Renal cortex interstitium (tissue), 11 donors: ENCODE results near the gene SLC27A4. TPM values are rescaled to one million over a fixed set of nuclear protein-coding genes. Genes with fewer than 3 reads are reported as not detected.
"Not testable (repeated sequence)": the region's sequence is repeated elsewhere in the genome, so short reads cannot be mapped to it uniquely, and the experiment has no call there.

Experiments
- DNase-seq, 11 donors: peaks; one replicate each; pipeline ENCODE4 v3.0.0-alpha.2; 2013; ENCODE audit warnings: low read depth in 9 of 11, low spot score in 4 of 11; ENCODE audit errors: extremely low read depth in 1 of 11
- polyA plus RNA-seq, 3 donors: library from polyadenylated mRNA; unstranded; fragments of 120-200 nt; gene quantifications; one replicate each; pipeline ENCODE4 v1.2.1, GENCODE V29; 2013; ENCODE audit not compliant: insufficient read length in 3 of 3

Gene SLC27A4
- polyA plus RNA-seq, 3 donors, result 15.3 to 22.7 (median 21.7) TPM

GRCh38 chr9:128321879-128322403, 18.4 kb upstream of the SLC27A4 start:
- DNase-seq, result no peak

DNA sequence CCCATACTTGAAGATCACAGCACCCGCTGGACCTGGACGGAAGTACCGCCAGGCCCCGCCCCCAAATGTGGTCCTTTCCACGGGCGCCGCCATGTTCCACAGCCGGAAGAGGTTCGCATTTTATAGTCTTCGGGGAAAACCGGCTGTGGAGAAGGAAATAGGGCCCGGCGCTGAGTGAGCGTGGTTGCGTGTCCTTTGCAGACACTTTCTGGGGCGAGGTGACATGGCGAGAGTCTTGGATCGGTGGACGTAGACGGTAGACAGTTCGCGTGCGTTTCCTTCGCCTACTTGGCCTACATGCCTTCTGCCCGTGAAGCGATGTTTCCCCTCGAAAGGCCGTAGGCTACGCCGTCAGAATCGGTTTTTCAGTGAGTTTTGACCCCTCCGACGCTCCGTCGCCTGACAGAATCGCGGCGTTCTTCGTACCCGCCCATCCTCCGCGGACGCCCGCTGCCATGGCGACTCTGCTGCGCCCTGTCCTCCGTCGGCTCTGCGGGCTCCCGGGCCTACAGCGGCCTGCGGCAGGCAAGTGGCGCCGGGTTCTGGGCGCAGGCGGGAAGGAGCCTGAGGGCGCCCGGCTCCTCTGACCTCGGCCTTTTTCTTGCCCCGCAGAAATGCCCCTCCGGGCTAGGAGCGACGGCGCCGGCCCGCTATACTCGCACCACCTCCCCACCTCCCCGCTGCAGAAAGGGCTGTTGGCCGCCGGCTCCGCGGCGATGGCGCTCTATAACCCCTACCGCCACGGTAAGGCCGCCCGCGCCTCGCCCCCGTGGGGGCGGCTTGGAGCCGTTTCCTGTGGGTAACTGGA, 17.7 kb upstream of the SLC27A4 start, which contains the start of the genes COQ4 and TRUB2:
COQ4 (plus strand) TSS at position 436 of the 808 bp plus-strand sequence; CDS start at position 456, 20 bp downstream.
TRUB2 (minus strand) TSS at position 44 of the 808 bp plus-strand sequence; CDS start at position 5, 39 bp downstream.
- DNase-seq, result peak; percentile 84 to 98 (median 93)

DNA sequence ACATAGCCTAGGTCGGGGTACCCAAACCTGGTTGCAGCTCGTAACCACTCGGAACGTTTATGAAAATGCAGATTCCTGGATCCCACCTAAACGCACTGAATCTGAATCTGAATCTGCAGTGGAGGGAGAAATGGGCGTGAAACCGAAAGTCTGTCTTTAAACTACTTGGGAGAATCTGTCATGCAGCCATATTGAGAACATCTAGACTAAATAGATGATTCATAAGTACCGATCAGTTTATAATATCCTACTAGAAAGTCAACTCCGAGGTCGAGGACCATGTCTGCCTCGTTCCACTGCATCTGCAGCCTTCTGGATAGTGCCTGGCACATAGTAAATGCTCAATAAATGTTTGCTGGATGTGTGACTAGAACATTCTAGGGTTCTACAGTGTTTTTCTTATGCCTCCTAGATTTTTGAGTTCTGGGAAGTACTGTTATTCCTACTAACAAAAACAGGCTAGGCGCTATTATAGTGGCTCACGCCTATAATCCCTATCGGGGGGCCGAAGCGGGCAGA, 17.1 kb upstream of the SLC27A4 start:
- no peak for DNase-seq

DNA sequence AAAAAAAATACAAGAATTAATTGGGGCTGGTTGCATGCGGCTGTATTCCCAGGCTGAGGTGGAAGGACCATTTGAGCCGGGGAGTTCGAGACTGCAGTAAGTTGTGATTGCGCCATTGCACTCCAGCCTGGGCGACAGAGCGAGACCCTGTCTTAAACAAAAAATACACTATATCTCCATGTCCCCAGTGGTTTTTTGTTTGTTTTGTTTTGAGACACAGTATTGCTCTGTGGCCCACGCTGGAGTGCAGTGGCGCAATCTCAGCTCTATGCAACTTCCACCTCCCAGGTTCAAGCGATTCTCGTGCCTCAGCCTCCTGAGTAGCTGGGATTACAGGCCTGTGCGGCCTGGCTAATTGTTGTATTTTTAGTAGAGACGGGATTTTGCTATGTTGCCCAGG, 16.5 kb upstream of the SLC27A4 start:
- no peak for DNase-seq

DNA sequence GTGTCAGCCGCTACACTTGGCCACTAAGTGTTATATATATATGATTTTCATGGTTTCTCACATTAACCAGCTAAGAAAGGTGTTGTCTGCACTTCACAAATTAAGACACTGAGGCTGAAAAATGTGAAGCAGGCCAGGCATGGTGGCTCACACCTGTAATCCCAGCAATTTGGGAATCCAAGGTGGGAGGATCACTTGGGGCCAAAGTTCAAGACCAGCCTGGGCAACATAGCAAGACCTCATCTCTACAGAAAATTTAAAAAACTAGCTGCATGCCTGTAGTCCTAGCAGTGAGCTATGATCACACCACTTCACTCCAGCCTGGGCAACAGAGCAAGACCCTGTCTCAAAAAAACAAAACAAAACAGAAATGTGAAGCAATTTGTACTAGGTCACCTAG, 15.9 kb upstream of the SLC27A4 start:
- DNase-seq, result no peak

GRCh38 chr9:128325629-128326028, 14.7 kb upstream of the SLC27A4 start:
- DNase-seq, result no peak

DNA sequence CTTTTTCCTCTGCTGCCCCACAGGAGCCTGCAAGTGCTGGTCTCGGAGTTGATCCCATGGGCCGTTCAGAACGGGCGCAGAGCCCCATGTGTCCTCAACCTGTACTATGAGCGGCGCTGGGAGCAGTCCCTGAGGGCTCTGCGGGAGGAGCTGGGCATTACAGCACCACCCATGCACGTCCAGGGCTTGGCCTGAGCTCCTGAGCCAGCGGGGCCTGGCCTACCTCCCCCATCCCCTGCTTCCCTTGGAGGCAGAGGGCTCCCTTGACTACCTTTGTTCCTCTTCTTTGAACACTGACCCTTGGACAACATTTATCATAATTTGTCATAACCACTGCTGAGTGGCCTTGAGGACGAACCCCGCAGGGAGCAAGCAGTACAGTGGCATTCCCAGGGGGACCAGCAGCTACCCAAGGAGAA, 6.9 kb upstream of the SLC27A4 start:
- DNase-seq, result no peak

DNA sequence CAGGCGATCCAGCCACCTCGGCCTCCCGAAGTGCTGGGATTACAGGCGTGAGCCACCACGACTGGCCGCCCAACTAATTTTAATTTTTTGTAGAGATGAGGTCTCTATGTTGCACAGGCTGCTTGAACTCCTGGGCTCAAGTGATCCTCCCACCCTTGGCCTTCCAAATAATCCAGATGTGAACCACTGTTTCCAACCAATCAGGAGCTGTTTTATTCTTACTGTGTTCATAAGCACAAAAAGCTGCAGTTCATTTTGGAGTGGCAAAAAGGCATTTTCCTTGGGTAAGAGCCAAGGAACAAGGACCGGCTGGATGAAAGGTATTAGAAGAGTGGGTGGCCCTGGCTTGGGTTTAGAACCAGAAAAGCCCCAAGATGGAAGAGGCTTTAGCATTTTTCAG, 5.2 kb upstream of the SLC27A4 start:
- DNase-seq, result no peak

DNA sequence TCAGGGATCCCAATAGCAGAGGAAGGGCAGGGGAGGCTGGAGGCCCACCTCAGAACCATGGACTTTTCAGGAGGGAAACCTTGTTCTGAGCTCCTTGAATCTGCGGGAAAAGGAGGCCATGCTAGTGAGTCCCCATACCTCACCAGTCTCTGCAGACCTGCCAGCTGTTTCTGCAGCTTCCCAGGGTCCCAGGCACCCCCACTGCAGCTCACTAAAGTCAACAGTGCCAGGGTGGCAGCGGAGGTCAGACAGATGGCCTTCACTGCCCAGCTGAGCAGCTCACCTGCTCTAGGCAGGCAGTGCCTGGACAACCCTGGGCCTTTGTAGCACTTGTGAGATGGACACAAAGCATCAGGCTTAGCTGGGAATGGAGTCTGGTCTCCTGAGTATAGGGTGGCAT, 4.4 kb upstream of the SLC27A4 start:
- DNase-seq, result no peak

DNA sequence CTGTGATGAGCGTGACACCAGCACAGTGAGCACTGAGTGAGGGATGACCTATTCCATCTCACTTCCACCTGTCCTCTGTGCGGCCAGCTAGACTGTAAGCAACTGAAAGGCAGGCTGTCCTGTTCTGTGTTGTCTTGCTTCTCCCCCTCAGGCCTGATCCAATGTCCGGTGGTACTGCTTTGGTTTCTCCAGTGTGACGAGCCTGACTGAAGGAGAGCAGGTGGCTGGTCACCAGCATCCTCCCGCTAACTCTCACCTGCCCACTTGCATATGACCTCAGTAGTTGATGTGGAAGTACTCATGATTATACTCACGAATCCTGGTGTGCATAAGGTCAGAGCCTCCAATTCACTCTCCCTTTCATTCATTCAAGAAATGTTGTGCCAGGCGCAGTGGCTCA, 2.4 kb upstream of the SLC27A4 start:
- DNase-seq, result no peak

GRCh38 chr9:128338852-128339614, 1.3 kb upstream of the SLC27A4 start:
- not testable (repeated sequence) for DNase-seq

DNA sequence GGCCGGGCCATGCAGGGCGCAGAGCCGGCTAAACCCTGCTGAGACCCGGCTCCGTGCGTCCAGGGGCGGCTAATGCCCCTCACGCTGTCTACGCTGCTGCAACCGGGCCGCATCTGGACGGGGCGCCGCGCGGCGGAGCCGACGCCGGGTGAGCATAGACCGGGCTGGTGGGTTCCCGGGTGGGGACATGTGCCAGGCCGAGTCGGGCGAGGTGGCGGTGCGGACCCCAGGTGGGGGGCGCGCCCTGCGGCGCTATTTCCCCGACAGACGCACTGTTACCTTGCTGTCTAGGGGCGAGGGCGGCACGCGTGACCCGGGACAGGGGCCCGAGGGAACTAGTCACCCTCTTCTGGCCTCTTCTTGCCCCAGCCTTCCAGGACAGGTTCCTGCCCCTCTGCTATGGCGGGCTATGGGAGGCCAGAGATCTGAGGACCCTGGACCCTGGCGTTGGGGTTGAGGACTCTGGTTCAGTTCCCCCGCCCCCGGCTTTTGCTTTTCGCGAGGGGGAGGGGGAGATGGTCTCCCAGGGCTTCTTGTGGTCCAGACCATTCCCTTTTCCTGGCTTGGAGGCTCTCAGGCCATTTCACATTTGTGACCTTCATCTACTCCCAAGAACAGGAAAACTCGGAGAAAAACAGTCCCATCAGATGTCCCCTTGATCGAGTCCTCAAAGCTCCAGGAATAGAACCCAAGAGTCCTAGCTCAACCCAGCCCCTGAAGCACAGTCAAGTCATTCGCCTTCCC, 536 bp downstream of the SLC27A4 start:
- no peak for DNase-seq

GRCh38 chr9:128341435-128341849, 1.1 kb downstream of the SLC27A4 start:
- peak in 2 of 11 donors; percentile 30 to 50 for DNase-seq

DNA sequence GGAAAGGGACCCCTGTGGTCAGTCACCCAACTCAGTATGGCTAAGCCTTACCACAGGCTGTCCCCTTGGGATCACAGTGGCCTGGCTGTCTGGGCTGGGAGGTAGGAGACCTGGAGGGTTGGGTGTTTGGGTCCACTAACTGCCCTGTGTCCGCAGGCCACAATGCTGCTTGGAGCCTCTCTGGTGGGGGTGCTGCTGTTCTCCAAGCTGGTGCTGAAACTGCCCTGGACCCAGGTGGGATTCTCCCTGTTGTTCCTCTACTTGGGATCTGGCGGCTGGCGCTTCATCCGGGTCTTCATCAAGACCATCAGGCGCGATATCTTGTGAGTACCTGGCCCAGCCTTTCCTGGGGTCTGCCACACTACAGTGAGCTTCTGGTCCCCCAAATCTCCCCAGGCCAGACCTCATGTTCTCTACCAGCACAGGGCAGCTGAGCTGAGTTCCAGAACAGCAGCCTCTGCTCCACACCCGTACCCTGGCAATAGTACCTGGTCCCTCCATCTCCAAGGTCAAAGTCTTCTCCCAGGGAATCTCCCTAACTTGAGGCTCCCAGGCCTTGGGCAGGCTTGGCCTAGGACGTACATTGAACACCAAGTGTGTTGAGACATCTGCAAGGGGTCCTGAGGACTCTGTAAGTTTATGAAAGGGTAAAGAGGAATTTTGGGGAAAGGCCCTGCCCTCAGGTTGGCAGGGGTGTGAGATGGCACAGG, 2.8 kb downstream of the SLC27A4 start:
- DNase-seq, result no peak

GRCh38 chr9:128343855-128344254, 3.5 kb downstream of the SLC27A4 start:
- no peak for DNase-seq

DNA sequence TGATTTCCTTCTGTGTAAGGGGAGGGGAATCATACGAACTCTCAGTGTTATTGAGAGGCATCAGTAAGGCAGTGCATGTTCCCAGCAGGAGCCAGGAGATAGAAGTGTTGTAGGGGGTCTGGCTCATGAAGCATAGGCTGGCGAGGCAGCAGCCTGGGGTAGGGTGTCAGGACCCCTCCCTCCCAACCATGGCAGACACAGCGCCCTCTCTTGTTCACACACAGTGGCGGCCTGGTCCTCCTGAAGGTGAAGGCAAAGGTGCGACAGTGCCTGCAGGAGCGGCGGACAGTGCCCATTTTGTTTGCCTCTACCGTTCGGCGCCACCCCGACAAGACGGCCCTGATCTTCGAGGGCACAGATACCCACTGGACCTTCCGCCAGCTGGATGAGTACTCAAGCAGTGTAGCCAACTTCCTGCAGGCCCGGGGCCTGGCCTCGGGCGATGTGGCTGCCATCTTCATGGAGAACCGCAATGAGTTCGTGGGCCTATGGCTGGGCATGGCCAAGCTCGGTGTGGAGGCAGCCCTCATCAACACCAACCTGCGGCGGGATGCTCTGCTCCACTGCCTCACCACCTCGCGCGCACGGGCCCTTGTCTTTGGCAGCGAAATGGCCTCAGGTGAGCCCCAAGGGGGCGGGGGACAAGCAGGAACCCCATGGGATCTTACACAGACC, 4.7 kb downstream of the SLC27A4 start:
- DNase-seq, result no peak

- DNase-seq, result no peak
Observed at GRCh38 chr9:128349125-128349524, 8.8 kb downstream of the SLC27A4 start.

DNA sequence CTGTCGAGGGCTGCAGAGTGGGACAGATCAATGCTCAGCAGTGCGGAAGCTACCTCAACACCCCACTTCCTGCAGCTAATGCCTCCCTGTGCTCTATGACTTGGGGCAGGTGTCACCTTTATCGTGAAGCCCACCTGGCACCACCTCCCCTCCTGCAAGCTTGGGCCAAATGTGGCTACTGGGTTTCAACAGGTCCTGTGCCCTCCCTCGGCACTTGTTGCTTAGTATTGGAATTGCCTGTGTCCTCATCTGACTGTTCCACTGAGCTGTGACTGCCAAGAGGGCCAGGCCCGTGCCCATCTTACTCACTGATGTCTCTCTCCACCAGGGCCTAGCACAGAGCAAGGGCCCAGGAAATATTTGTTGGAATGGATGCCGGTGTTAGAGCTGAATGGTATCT, 9.4 kb downstream of the SLC27A4 start:
- DNase-seq, result no peak
